Measurements from ENCODE around the gene MYH14. TPM values are rescaled to one million over a fixed set of nuclear protein-coding genes. Genes with fewer than 3 reads are reported as not detected.

Gene MYH14
- total RNA-seq, 2 donors from 2014 or later: 506 to 509 TPM

DNA sequence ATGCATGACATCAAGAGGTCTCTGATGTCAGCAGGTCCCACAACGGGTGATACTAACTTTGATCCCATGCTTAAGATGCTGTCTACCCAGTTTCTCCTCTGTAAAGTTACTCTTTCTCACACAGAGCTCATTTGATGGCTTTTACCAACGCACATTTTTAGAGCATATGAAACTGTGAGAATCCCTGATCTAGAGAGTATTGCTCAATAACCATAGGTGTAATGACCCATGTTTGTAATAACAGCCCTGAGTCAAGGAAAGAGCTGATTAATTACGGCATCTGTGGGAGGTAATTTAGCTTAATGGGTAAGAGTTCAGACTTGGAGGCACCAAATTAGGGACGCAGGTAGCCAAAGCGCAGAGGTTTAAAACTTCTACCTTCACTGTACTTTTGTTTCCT is 22.3 kb upstream of the MYH14 start:
- intact Hi-C loops (cut with DNase I): no loop called here

GRCh38 chr19:50184196-50184595 is 19.2 kb upstream of the MYH14 start:
- no peaks in the 10 kb centered on the region for H3K27me3 ChIP-seq
- no peaks in the 10 kb centered on the region for H3K9me3 ChIP-seq
- no peak for DNase-seq
- TF ChIP-seq, protein P1, sequence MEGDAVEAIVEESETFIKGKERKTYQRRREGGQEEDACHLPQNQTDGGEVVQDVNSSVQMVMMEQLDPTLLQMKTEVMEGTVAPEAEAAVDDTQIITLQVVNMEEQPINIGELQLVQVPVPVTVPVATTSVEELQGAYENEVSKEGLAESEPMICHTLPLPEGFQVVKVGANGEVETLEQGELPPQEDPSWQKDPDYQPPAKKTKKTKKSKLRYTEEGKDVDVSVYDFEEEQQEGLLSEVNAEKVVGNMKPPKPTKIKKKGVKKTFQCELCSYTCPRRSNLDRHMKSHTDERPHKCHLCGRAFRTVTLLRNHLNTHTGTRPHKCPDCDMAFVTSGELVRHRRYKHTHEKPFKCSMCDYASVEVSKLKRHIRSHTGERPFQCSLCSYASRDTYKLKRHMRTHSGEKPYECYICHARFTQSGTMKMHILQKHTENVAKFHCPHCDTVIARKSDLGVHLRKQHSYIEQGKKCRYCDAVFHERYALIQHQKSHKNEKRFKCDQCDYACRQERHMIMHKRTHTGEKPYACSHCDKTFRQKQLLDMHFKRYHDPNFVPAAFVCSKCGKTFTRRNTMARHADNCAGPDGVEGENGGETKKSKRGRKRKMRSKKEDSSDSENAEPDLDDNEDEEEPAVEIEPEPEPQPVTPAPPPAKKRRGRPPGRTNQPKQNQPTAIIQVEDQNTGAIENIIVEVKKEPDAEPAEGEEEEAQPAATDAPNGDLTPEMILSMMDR (IDR thresholded peaks at IDR 0.05): no peak
- H3K36me3 ChIP-seq: no peaks in the 10 kb centered on the region
- H3K9ac ChIP-seq (ENCODE audit: low read depth in 2 of 2, low read length in 2 of 2): no peak overlapping the region
- H3K4me3 ChIP-seq: no peak overlapping the region
- intact Hi-C loops (cut with DNase I): no loop called here
- no peaks in the 10 kb centered on the region for H3K4me1 ChIP-seq
- no peak overlapping the region for H3K27ac ChIP-seq

More for the DNA sequence above, 22.3 kb upstream of the MYH14 start:
- no peaks in the 10 kb centered on the region for H3K27me3 ChIP-seq
- no peak overlapping the region for H3K27ac ChIP-seq
- DNase-seq: no peak
- no peak overlapping the region for H3K4me3 ChIP-seq
- TF ChIP-seq, protein P1 (IDR thresholded peaks at IDR 0.05): no peak
- no peak overlapping the region for H3K9ac ChIP-seq (ENCODE audit: low read depth in 2 of 2, low read length in 2 of 2)
- peaks cover 3% of the 10 kb centered on the region for H3K4me1 ChIP-seq
- no peaks in the 10 kb centered on the region for H3K9me3 ChIP-seq
- no peaks in the 10 kb centered on the region for H3K36me3 ChIP-seq

GRCh38 chr19:50187937-50188336 is 15.5 kb upstream of the MYH14 start:
- intact Hi-C loops (cut with DNase I): no loop called here
- Histone ChIP-seq H3K9ac (ENCODE audit: low read depth in 2 of 2, low read length in 2 of 2) (peak overlapping the region; percentile 82 to 89), H3K27ac (peak overlapping the region; percentile 79), H3K36me3 (no peaks in the 10 kb centered on the region), H3K9me3 (no peaks in the 10 kb centered on the region), H3K4me1 (no peaks in the 10 kb centered on the region), H3K27me3 (no peaks in the 10 kb centered on the region), H3K4me3 (peak overlapping the region; percentile 48)
- peak; percentile 74 for DNase-seq
- TF ChIP-seq, protein P1 (IDR thresholded peaks at IDR 0.05): no peak

DNA sequence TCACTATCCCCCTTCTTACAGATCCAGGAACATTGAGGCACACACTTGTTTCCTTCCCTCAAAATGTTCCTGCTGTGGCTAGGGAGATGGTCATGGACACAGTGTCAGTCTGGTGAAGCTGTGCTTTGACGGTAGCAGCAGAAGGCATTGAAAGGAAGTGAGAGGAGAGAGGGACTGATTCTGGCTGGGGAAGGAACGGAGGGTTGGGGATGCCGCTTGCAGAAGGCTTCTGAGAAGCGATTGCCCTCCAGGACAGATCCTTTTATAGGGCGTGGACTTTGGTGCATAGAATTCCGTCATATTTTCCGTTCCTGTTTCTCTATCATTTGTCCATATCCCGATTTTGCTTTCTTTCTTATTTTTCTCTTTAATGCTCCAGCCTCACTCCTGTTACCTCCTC is 14.1 kb upstream of the MYH14 start:
- H3K27me3 ChIP-seq: no peaks in the 10 kb centered on the region
- peak overlapping the region; percentile 79 for H3K27ac ChIP-seq
- intact Hi-C loops (cut with DNase I): no loop called here
- H3K9me3 ChIP-seq: no peaks in the 10 kb centered on the region
- H3K9ac ChIP-seq (ENCODE audit: low read depth in 2 of 2, low read length in 2 of 2): peak overlapping the region; percentile 31 to 95
- TF ChIP-seq, protein P1 (IDR thresholded peaks at IDR 0.05): no peak
- no peaks in the 10 kb centered on the region for H3K4me1 ChIP-seq
- peak overlapping the region; percentile 48 for H3K4me3 ChIP-seq
- DNase-seq: peak; percentile 68
- H3K36me3 ChIP-seq: no peaks in the 10 kb centered on the region

DNA sequence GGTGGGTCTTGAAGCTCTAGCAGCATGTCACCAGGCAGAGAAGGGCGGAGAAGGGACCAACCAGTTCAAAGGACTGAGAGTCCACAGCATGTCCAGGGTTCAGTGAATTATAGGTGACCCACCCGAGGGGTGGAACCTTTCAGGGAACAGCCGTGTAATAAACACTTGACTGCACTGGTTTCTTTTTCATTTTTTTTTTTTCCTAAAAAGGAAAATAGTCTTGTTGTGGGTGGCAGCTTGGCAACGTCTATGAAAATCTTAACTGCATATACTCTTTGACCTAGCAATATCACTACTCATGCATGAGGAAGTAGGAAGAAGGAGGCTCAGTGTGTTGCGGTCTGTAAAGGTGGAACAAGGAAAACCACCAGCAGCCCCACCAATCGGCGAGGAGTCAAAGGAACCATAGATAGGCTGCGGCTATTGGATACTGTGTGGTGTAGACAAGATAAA is 13.0 kb upstream of the MYH14 start:
- Histone ChIP-seq H3K9ac (ENCODE audit: low read depth in 2 of 2, low read length in 2 of 2) (peak overlapping the region; percentile 58 to 95), H3K36me3 (no peaks in the 10 kb centered on the region), H3K9me3 (no peaks in the 10 kb centered on the region), H3K27ac (peak overlapping the region; percentile 79), H3K27me3 (no peaks in the 10 kb centered on the region), H3K4me3 (peak overlapping the region; percentile 48), H3K4me1 (no peaks in the 10 kb centered on the region)
- intact Hi-C loops (cut with DNase I): no loop called here
- DNase-seq: peak; percentile 89
- TF ChIP-seq, protein P1 (IDR thresholded peaks at IDR 0.05): no peak

All from colonic mucosa (tissue), 4 donors.